ENCODE data around the gene ITGB5. TPM values are rescaled to one million over a fixed set of nuclear protein-coding genes. Genes with fewer than 3 reads are reported as not detected.

Gene ITGB5, protein sequence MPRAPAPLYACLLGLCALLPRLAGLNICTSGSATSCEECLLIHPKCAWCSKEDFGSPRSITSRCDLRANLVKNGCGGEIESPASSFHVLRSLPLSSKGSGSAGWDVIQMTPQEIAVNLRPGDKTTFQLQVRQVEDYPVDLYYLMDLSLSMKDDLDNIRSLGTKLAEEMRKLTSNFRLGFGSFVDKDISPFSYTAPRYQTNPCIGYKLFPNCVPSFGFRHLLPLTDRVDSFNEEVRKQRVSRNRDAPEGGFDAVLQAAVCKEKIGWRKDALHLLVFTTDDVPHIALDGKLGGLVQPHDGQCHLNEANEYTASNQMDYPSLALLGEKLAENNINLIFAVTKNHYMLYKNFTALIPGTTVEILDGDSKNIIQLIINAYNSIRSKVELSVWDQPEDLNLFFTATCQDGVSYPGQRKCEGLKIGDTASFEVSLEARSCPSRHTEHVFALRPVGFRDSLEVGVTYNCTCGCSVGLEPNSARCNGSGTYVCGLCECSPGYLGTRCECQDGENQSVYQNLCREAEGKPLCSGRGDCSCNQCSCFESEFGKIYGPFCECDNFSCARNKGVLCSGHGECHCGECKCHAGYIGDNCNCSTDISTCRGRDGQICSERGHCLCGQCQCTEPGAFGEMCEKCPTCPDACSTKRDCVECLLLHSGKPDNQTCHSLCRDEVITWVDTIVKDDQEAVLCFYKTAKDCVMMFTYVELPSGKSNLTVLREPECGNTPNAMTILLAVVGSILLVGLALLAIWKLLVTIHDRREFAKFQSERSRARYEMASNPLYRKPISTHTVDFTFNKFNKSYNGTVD
- total RNA-seq (0.54 and 1.4 TPM in 2 replicates), polyA plus RNA-seq (0.15 and 0.76 TPM in 2 replicates), polyA minus RNA-seq (0.86 and 4.9 TPM in 2 replicates)
- total RNA-seq (2013), result 5.7 TPM

DNA sequence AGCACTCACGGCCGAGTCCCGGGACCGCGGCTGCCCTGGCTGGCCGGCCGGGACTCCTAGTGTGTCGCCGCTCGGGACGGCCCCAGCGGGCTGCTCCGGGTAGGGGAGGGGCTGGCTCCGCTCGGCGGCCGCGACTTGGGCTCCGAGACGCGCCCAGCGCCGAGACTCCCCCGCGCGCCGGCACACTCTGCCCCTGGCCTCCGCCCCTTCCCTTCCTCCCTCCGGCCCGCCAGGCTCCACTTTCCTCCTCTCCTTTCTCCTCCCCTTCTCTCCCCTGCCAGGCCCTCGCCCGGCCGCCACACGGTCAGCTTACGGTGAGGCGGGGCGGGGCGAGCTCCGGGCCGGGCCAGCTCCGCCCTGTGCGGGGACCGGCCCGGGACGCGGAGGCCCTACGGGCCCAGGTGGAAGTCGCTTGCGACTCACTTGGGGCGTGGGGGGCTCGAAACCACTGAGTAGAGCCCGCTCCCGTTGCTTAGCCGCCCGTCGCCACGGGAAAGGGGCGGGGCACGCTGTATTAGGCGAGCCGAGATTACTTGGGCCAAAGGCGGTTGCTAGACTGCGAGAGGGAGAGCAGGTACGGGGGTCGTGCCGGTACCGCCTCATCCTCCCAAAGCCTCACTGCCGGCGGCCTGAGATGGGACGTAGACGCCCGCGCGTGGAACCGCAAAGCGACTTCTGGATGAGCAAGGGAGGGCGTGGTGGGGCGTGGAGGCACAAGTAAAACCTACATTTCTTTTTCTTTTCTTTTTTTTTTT is at the start of gene ITGB5:
Gene ITGB5, minus strand, starts transcription at position 189 of the 755 bp plus-strand sequence. CDS start 365 bp downstream, outside the sequence.
- peak within 1 kb of the TSS; percentile 3 to 73 (median 53) for H3K4me3 ChIP-seq (ENCODE audit: control extremely low read depth in 1 of 5, extremely low read depth in 1 of 5, insufficient read depth in 1 of 5, low read depth in 2 of 5, low read length in 4 of 5)
- ATAC-seq (ENCODE audit: low read depth), result peak; percentile 60
- TF ChIP-seq, protein P1, sequence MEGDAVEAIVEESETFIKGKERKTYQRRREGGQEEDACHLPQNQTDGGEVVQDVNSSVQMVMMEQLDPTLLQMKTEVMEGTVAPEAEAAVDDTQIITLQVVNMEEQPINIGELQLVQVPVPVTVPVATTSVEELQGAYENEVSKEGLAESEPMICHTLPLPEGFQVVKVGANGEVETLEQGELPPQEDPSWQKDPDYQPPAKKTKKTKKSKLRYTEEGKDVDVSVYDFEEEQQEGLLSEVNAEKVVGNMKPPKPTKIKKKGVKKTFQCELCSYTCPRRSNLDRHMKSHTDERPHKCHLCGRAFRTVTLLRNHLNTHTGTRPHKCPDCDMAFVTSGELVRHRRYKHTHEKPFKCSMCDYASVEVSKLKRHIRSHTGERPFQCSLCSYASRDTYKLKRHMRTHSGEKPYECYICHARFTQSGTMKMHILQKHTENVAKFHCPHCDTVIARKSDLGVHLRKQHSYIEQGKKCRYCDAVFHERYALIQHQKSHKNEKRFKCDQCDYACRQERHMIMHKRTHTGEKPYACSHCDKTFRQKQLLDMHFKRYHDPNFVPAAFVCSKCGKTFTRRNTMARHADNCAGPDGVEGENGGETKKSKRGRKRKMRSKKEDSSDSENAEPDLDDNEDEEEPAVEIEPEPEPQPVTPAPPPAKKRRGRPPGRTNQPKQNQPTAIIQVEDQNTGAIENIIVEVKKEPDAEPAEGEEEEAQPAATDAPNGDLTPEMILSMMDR (IDR thresholded peaks at IDR 0.05), result no peak
- no peak for TF ChIP-seq EZH2 (IDR thresholded peaks at IDR 0.05; ENCODE audit: borderline replicate concordance, insufficient read depth, low read depth, low read length, poor library complexity, severe bottlenecking)
- Mint-ChIP-seq H3K27me3 (peaks cover 54% of the 10 kb centered on the region), H3K9me3 (ENCODE audit: insufficient read depth) (no peaks in the 10 kb centered on the region), H3K4me1 (peaks cover 8% of the 10 kb centered on the region), H3K4me3 (peak within 1 kb of the TSS; percentile 71), H3K27ac (no peak within 1 kb of the TSS)
- intact Hi-C loops (cut with micrococcal nuclease), result no loop called here
- H3K4me1 ChIP-seq (ENCODE audit: control insufficient read depth in 2 of 2, insufficient read depth in 2 of 2, low read length in 2 of 2), result peaks cover 10 to 12% of the 10 kb centered on the region in 2 donors
- H2AFZ ChIP-seq (ENCODE audit: insufficient read depth, low read depth, low read length, poor library complexity, severe bottlenecking), result peak within 1 kb of the TSS; percentile 87
- no peaks in the 10 kb centered on the region for H4K20me1 ChIP-seq (ENCODE audit: control insufficient read depth, insufficient read depth, low read length, poor library complexity, severe bottlenecking)
- H3K9ac ChIP-seq (ENCODE audit: low read length), result peak within 1 kb of the TSS; percentile 62
- ChIA-PET CTCF (no interaction called here), POLR2A (no interaction called here)
- H3K27ac ChIP-seq (ENCODE audit: low read length in 2 of 2), result no peak within 1 kb of the TSS
- no peaks in the 10 kb centered on the region for H3K79me2 ChIP-seq (ENCODE audit: control insufficient read depth, insufficient read depth, low read length)
- H3K4me2 ChIP-seq (replicated peaks; ENCODE audit: low read depth, low read length, poor library complexity, severe bottlenecking), result peak within 1 kb of the TSS; percentile 97
- WGBS (ENCODE audit: insufficient coverage), result 2% methylated on average over 71 of the region's 78 CpGs
- peak; percentile 44 for DNase-seq
- H3K9me3 ChIP-seq (ENCODE audit: control extremely low read depth in 1 of 3, control insufficient read depth in 2 of 3, insufficient read depth in 1 of 3, low read length in 2 of 3), result peaks cover 0 to 4% (median 0%) of the 10 kb centered on the region in 3 donors
- peaks cover 0 to 53% (median 20%) of the 10 kb centered on the region in 4 experiments for H3K27me3 ChIP-seq (replicated peaks in 1 of 4; ENCODE audit: control extremely low read depth in 1 of 4, control insufficient read depth in 3 of 4, insufficient read depth in 4 of 4, low read length in 3 of 4)
- H3K36me3 ChIP-seq (replicated peaks in 1 of 2; ENCODE audit: control extremely low read depth in 1 of 2, control insufficient read depth in 1 of 2, extremely low read depth in 1 of 2, insufficient read depth in 2 of 2, low read length in 1 of 2), result no peaks in the 10 kb centered on the region
